ENCODE measurements around the gene MOG.

The MOG gene

DNA sequence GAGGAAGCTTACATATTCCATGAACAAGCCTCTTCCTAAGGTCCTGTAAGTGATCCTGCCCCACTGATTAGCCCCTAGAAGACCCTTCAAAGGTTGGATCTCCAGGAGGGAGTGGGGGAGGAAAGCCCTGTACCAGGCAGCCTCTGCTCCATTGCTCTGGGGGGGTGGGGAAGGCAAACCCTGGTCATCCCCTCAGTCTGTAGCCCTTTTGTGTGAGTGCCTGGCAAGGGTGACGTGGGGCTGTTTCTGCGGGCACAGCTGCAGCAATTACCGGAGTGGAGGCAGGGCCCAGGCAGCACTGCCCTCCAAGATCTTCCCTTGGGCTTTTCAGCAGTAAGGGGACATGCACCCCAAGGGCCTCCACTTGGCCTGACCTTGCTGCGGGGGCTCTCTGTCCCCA is at the start of gene MOG:
Gene MOG, plus strand, starts transcription at position 295 of the 400 bp plus-strand sequence. CDS start 118 bp downstream, outside the sequence.
- H3K4me3 Mint-ChIP-seq: no peak within 1 kb of the TSS
- no peaks in the 10 kb centered on the region for H3K4me1 Mint-ChIP-seq (ENCODE audit: low read depth)
- peaks cover 35% of the 10 kb centered on the region for H3K27me3 Mint-ChIP-seq

DNA sequence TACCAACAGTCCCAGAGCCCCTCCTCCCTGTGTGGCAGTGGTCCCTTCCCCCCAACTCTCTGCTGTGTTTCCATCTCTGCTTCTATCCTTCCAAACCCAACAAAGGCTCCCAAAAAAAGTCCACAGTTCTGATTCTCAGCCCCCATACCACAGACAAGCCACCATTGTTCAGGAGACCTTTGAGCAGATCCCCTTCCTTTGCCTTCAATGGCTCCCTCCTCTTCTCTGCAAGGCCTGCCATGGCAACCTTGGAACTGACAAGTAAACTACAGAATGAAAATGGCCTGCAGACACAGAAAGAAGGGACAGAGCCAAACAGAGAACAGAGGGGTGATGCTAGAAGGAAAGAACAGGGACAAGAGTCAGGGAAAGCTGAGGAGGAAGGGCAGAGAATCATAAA is 48.8 kb upstream of the MOG start:
- Mint-ChIP-seq H3K27me3 (no peaks in the 10 kb centered on the region), H3K4me1 (ENCODE audit: low read depth) (no peaks in the 10 kb centered on the region), H3K9me3 (no peaks in the 10 kb centered on the region), H3K4me3 (no peak overlapping the region), H3K27ac (no peak overlapping the region), H3K36me3 (ENCODE audit: low read depth) (peaks cover 69% of the 10 kb centered on the region)
- no peak for DNase-seq

More for the DNA sequence above, at the start of gene MOG:
- DNase-seq: no peak
- no peak within 1 kb of the TSS for H3K27ac Mint-ChIP-seq
- H3K9me3 Mint-ChIP-seq: no peaks in the 10 kb centered on the region
- no peaks in the 10 kb centered on the region for H3K36me3 Mint-ChIP-seq (ENCODE audit: low read depth)

DNA sequence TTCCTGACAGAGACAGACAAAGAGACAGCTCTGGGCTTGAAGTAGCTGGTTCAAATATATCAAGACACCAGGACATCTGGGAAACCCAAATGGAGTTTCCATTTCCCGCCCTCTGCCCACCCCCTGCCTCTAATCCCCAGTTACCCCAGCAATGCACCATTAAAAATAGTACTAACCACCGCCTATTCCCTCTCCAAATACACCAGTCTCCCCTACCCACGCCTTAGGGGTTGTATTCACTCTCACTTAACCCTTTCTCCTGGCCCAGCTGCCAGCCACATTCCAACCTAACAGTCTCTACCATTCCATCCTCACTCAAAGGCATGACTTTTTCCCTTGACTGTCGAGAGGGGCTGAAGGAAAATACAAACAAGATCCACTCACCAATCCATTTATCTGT is 46.4 kb upstream of the MOG start:
- Mint-ChIP-seq H3K4me1 (ENCODE audit: low read depth) (no peaks in the 10 kb centered on the region), H3K4me3 (no peak overlapping the region), H3K27ac (no peak overlapping the region), H3K27me3 (no peaks in the 10 kb centered on the region), H3K36me3 (ENCODE audit: low read depth) (peaks cover 68% of the 10 kb centered on the region), H3K9me3 (no peaks in the 10 kb centered on the region)
- DNase-seq: no peak

DNA sequence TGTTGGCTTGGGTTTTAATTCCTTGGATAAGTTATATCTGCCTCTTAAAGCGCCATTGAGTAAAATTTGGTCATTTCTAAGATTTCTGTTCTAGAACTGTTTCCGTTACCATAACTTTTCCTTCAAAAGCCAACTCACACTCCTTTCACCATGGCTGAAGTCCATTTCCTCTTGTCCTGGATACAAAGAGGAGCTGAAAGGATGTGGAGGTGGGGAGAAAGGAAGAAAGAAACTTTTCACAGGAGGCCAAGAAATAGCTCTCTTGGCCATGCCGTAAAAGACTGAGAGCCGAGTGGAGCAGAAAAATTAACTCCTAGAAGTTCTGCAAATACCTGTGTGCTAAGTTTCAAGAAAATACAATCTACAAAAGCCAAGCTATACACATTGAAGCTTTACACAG is 45.5 kb upstream of the MOG start:
- Mint-ChIP-seq H3K4me1 (ENCODE audit: low read depth) (no peaks in the 10 kb centered on the region), H3K27ac (no peak overlapping the region), H3K9me3 (no peaks in the 10 kb centered on the region), H3K4me3 (no peak overlapping the region), H3K27me3 (no peaks in the 10 kb centered on the region), H3K36me3 (ENCODE audit: low read depth) (peaks cover 61% of the 10 kb centered on the region)
- DNase-seq: no peak

DNA sequence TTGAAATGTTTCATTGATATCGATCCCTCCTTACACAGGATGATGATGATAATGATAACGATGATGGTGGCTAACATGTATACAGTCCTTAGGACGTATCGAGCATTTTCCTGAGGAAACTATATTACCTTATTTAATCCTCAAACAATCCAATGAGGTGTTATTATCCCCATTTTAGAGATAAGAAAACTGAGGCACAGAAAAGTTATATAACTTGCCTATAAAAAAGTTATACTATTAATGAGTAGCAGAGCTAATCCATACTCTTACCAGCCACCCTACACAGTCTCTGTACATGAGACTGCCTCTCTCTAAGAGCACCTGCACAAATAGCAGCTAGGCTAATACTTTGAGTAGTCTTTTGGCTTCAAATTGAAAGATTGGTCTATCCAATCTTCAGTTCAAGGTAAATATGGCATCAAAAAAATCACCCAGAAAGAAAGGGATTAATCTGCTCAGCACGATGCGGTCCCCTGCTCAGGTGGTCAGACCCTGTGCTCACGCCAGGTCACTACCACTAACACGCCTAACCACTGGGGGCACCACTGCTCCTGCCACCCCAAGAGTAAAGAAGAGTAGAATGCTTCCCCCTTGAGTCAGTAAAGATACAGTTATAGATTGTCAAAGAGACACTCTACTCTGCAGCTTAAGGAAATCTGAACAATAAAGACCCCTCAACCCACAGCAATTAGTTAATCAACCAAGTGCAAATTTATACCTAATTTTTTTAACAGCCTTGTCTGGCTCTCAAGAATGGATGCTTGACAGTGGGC is 38.9 kb upstream of the MOG start:
- Mint-ChIP-seq H3K9me3 (no peaks in the 10 kb centered on the region), H3K36me3 (ENCODE audit: low read depth) (peaks cover 49% of the 10 kb centered on the region), H3K27ac (no peak overlapping the region), H3K4me3 (no peak overlapping the region), H3K4me1 (ENCODE audit: low read depth) (no peaks in the 10 kb centered on the region), H3K27me3 (no peaks in the 10 kb centered on the region)
- no peak for DNase-seq

DNA sequence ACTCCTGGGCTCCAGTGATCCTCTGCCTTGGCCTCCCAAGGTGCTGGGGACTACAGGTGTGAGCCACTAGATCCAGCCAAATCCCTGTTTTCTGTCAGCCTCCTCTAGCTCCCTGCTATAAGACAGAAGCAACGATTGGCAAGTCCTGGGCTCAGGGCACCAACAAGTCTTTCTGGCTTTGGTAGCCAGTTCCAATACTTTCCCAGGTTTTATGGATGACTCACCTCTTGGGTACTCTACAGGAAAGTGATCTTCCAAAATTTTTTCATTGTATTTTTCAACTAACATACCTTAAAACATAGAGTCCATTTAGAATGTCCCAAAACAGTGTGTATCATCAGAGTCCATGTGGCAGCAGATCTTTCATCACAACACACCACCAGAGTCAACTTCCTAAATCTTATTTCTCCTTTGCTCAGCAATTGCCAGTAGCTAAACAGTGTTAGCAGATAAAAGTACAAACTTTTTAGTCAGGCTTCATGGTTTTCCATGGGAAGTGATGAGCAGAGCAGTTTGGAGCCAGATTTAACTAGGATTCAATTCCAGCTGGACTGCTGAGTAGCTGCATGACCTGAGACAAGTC is 37.2 kb upstream of the MOG start:
- DNase-seq: no peak

DNA sequence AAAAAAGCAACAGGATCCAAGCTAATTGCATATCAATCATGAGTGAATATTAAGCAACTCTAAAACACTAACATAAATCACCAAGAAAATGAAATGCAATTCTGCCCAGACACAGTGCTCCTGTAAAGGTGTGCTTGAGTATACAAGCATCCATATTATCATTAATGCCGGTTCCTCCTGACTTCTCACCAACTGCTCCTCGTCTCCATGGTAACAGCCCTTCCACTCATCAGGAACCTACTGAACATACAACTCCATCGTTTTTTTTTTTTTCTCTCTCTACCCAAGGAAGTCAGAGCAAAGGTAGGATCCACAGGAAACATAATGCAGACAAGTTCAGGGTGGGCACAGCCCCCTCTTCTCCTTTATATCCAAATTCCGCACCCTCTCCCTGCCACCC is 36.3 kb upstream of the MOG start:
- H3K27ac Mint-ChIP-seq: no peak overlapping the region
- H3K9me3 Mint-ChIP-seq: no peaks in the 10 kb centered on the region
- no peak overlapping the region for H3K4me3 Mint-ChIP-seq
- H3K4me1 Mint-ChIP-seq (ENCODE audit: low read depth): no peaks in the 10 kb centered on the region
- H3K27me3 Mint-ChIP-seq: no peaks in the 10 kb centered on the region
- no peak for DNase-seq
- H3K36me3 Mint-ChIP-seq (ENCODE audit: low read depth): peaks cover 33% of the 10 kb centered on the region

More for the DNA sequence above, 37.2 kb upstream of the MOG start:
- no peaks in the 10 kb centered on the region for H3K27me3 Mint-ChIP-seq
- no peak overlapping the region for H3K4me3 Mint-ChIP-seq
- no peak overlapping the region for H3K27ac Mint-ChIP-seq
- H3K36me3 Mint-ChIP-seq (ENCODE audit: low read depth): peaks cover 38% of the 10 kb centered on the region
- H3K9me3 Mint-ChIP-seq: no peaks in the 10 kb centered on the region
- H3K4me1 Mint-ChIP-seq (ENCODE audit: low read depth): no peaks in the 10 kb centered on the region

DNA sequence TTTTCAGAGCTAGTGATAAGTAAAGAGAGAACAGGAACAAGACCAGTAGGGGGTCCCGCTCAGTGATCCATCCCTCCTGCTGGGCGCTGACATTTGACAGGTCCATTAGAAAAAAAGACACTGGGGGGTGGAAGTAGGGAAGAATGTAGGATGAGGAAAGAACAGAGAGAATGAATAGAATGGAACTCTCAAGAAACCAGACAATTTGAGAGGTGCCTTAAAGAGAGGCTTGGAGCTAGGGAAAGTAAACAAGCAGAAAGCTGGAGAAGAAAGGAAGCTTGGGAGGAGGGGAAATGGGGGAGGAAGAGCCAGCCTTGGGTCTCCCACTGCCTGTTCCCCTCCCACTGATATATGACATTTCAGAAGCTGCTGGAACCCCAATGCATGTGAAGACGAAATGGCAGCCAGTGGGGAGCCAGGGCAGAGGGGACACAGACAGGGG is 32.4 kb upstream of the MOG start:
- no peak overlapping the region for H3K27ac Mint-ChIP-seq
- H3K4me3 Mint-ChIP-seq: no peak overlapping the region
- H3K4me1 Mint-ChIP-seq (ENCODE audit: low read depth): peaks cover 13% of the 10 kb centered on the region
- DNase-seq: no peak
- no peaks in the 10 kb centered on the region for H3K9me3 Mint-ChIP-seq
- H3K36me3 Mint-ChIP-seq (ENCODE audit: low read depth): peaks cover 25% of the 10 kb centered on the region
- H3K27me3 Mint-ChIP-seq: no peaks in the 10 kb centered on the region

DNA sequence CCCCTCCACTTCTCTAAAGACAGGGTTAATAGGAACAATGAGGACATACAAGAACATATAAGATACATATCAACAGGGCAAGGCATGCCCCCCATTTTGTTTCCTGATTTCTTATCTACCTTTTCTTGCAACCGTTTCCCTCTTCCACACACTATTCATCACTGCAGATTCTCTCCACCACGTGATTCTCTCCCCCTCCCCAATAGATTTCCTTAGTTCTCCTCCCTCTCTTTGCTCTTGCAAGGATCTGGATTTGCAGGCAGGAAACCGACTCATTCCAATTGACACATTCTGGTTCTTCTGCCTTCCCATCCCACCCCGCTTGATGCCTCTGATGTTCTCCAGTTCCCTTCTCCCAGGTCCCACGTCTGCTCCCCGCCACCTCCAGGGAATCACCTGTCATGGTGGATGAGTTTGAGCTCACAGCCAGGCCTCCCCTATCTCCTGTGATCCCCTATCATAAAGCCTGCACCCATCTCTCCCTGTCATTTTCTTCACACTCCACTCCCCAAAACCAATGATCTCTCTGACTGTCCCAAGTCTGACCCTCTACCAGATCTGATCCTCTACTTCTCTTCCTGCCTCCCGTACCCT is 31.5 kb upstream of the MOG start:
- Mint-ChIP-seq H3K36me3 (ENCODE audit: low read depth) (peaks cover 19% of the 10 kb centered on the region), H3K27ac (no peak overlapping the region), H3K4me3 (no peak overlapping the region), H3K4me1 (ENCODE audit: low read depth) (peaks cover 18% of the 10 kb centered on the region), H3K27me3 (no peaks in the 10 kb centered on the region), H3K9me3 (no peaks in the 10 kb centered on the region)
- no peak for DNase-seq

DNA sequence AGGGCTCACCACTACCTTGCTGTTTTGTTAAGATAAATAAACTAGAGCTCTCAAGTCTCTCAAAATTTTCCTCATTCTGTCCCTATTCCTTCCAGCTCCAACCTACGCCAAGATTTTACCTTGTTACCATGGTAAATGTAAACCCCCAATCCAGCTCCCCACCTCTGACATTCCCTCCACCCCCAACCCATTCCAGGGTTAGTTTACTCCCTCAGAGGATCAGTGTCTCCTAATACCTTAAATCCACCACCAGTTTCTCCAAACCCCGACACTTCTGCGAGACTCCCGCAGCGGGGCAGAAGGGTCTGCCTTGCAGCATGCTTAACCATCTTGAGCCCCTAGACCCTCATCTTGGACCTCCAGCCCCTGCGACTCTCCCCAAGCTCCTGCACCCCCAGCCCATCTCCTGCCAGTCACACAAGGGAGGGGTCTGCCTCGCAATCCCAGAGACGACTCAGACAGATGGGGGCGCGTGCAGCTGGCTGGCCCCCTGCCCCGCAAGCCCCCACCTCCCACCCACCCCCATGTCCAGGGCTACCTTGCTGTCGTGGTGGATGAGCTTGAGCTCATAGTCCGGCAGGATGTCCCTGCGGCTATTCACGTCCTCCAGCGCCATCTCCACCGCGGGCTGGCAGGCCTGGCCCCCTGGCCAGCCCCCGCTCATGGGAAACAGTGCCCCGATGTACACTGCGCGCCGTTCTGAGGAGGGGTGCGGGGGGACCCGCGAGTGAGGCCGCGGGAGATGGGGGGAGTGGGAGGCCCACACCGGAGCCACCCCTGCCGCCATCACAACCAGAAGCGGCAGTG is 29.7 kb upstream of the MOG start:
- H3K27ac Mint-ChIP-seq: no peak overlapping the region
- peaks cover 4% of the 10 kb centered on the region for H3K27me3 Mint-ChIP-seq
- DNase-seq: no peak
- H3K4me3 Mint-ChIP-seq: peak overlapping the region; percentile 29
- H3K36me3 Mint-ChIP-seq (ENCODE audit: low read depth): peaks cover 1% of the 10 kb centered on the region
- peaks cover 31% of the 10 kb centered on the region for H3K4me1 Mint-ChIP-seq (ENCODE audit: low read depth)
- H3K9me3 Mint-ChIP-seq: no peaks in the 10 kb centered on the region

DNA sequence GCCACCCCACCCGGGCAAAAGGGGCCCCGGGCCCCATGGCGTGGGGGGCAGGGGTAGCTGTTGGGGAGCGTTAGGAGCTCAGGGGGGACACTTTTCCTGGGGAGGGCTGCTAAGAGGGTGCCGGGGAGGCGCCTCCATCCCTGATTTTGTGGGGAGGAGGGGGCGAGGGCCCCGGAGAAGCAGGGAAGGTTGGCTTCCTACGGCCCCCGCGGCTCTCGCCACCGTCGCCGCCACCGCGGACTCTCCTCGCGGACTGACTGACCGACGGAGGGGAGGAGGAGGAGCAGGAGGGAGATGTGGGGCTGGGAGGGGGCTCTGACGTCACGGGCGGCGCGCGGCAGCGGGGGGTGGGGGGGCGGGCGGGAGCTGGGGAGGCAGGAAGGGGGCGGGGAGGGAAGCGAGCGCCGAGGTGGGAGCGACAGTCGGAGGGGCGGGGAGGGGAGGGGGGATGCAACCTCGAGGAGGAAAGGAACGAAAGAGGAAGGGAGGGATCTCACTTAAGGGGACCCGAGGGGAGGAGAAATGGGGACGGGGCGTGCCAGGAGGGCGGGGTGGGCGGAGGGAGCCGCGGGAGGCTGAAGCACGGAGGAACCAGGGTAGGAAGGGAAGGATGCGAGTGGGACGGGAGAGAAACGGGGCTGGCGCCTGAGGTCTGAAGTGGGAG is 29.0 kb upstream of the MOG start:
- peak; percentile 73 for DNase-seq
- Mint-ChIP-seq H3K4me3 (peak overlapping the region; percentile 81), H3K9me3 (no peaks in the 10 kb centered on the region), H3K36me3 (ENCODE audit: low read depth) (no peaks in the 10 kb centered on the region), H3K4me1 (ENCODE audit: low read depth) (peaks cover 32% of the 10 kb centered on the region), H3K27ac (peak overlapping the region; percentile 85), H3K27me3 (peaks cover 5% of the 10 kb centered on the region)

DNA sequence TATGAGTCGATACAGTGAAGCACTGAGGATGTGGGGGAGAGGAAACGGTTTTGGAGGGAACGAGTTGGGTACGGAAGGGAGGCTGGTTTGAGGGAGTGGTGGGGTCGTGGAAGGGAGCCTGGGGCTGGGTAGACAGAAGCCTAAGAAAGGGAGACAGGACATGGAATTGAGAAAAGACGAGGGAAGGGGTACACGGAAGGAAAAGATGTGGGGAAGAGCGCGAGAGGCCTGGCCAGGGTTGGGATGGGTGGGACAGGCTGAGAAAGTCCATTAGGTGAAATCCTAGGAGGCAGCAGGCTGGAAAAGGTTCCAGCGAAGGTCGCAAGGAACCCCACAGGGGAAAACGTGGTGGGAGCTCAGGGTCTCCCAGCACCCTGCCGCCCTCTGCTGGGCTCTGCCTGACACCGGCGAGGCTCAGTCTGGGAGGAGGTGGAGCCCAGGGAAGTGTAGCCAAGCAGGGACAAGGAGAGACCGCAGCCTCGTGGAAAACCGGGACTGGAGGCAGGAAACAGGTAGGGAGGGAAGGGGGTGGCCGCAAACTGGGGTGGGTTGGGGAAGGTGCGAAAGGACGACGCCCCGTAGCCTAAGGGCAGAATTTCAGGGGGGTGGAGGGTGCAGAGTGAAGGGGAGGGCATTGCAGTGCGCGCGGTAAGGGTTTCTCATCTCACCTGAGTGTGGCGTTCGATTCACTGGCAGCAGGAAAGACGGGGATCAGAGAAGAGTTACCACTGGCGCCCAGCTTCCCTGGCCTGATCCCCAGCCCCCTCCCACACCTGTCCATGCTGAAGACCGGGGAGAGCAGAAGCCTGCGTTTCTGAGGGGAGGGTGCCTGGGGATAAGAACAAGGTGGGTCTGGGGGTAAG is 28.2 kb upstream of the MOG start:
- H3K36me3 Mint-ChIP-seq (ENCODE audit: low read depth): no peaks in the 10 kb centered on the region
- peak; percentile 75 for DNase-seq
- H3K27me3 Mint-ChIP-seq: peaks cover 5% of the 10 kb centered on the region
- peaks cover 38% of the 10 kb centered on the region for H3K4me1 Mint-ChIP-seq (ENCODE audit: low read depth)
- H3K27ac Mint-ChIP-seq: peak overlapping the region; percentile 85
- no peaks in the 10 kb centered on the region for H3K9me3 Mint-ChIP-seq
- H3K4me3 Mint-ChIP-seq: peak overlapping the region; percentile 81

DNA sequence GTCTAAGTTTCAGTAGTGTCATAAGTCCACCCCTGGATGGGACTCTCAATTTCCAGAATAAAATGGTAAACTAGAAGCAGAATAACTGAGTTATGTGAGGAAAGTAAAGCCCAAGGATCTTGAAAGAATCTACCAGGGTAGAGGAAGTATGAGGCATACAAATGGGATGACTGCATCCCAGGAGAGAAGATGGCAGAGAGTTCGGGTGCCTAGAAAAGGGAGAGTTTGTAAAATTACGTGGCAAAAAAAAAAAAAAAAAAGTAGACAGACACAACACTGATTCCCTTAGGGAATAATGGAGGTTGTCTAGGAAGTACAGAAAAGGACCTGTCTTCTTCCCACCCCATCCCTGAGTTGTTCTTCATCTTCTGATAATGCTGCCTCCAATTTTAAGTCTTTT is 27.3 kb upstream of the MOG start:
- DNase-seq: no peak
- no peak overlapping the region for H3K4me3 Mint-ChIP-seq
- H3K4me1 Mint-ChIP-seq (ENCODE audit: low read depth): peaks cover 43% of the 10 kb centered on the region
- no peak overlapping the region for H3K27ac Mint-ChIP-seq
- H3K36me3 Mint-ChIP-seq (ENCODE audit: low read depth): no peaks in the 10 kb centered on the region
- peaks cover 5% of the 10 kb centered on the region for H3K27me3 Mint-ChIP-seq
- H3K9me3 Mint-ChIP-seq: no peaks in the 10 kb centered on the region

Data from activated T-cell treated with anti-CD3 and anti-CD28 coated beads, Interleukin-2, amount 50 U/mL, for 24 hours (primary cell).